Right ventricle myocardium inferior (tissue), 1 donor: ENCODE results near the gene HHIPL2. TPM values are rescaled to one million over a fixed set of nuclear protein-coding genes. Genes with fewer than 3 reads are reported as not detected.
"Not testable (repeated sequence)": the region's sequence is repeated elsewhere in the genome, so short reads cannot be mapped to it uniquely, and the experiment has no call there.

ENCODE experiments used
- ATAC-seq: fragments of 200-7000 bp; cut with Tn5 transposase; one replicate; pipeline ENCODE4 v1.9.1; 2020; ENCODE audit warnings: mild to moderate bottlenecking, moderate library complexity
- DNase-seq: peaks from one replicate; pipeline ENCODE4 v3.0.0; 2021; ENCODE audit errors: missing footprints
- intact Hi-C: fragments of 100-400 bp; cut with DNase I; formaldehyde crosslinking; loops from one replicate; pipeline ENCODE4 v1.11.0; 2022
- total RNA-seq: library from RNA; stranded (reverse); fragmentation: NEBNext Ultra II Directional; extraction: Animal tissue kit (Norgen Biotek cat#: 25700); gene quantifications from one replicate; pipeline ENCODE4 v1.2.1, GENCODE V29; 2021
- donor health status: DM: no; HTN: yes; CAD: no; lungs with severe emphysema.

HHIPL2 gene
- total RNA-seq, 1 donor from 2014 or later: not detected

DNA sequence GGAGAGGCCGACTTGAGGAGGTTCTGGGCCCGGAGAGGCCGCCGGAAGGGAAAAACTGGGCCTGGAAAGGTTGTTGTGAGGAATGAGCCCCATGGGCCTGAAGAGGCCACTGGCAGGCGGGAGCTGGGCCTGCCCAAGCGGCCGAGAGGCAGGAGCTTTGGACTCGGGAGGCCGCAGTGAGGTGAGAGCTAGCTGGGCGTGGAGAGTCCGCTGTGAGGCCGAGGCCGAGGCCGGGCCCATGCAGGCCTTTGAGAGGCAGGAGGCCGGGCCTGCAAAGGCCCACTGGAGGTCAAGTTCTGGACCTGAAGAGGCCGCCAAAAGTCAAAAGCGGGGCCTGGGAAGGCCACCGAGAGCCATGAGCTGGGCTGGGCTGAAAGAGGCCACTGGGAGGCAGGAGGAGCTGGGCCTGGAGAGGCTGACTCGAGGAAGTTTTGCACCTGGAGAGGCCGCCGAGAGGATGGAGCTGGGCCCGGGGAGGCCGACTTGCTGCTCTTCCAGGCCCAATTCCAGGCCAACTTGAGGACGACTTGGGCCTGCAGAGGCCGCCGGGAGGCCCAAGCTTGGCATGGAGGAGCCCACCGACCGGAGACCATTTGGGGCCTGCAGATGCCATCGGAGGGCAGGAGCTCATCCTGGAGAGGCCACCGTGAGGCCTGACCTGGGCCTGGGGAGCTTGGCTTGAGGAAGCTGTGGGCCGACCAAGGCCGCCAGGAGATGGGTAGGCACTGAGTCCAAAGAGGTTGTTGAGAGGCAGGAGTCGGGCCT lies 74.9 kb downstream of the HHIPL2 start:
- ATAC-seq, intact Hi-C loops, DNase-seq: not testable (repeated sequence)

Other genes with a start within 250 kb of the HHIPL2 start
- 1.7 TPM for gene TAF1A, start 41.8 kb upstream of the HHIPL2 start, total RNA-seq
- 45.9 TPM for gene MIA3, start 70.0 kb upstream of the HHIPL2 start, total RNA-seq
- 58.4 TPM for gene AIDA, start 164.4 kb upstream of the HHIPL2 start, total RNA-seq
- gene BROX, start 164.5 kb upstream of the HHIPL2 start, total RNA-seq: 32.0 TPM
- gene FAM177B, start 189.1 kb upstream of the HHIPL2 start, total RNA-seq: not detected